ENCODE data around the gene CHN2.
"Not testable (repeated sequence)": the region's sequence is repeated elsewhere in the genome, so short reads cannot be mapped to it uniquely, and the experiment has no call there.

The CHN2 gene

GRCh38 chr7:29204491-29205272, 10.1 kb downstream of the CHN2 start:
- DNase-seq = no peak
- Histone ChIP-seq H3K4me3 (ENCODE audit: low read depth, low read length) (no peak overlapping the region), H3K36me3 (no peaks in the 10 kb centered on the region), H3K27ac (no peak overlapping the region), H3K27me3 (ENCODE audit: insufficient read depth, low read depth, severe bottlenecking) (no peaks in the 10 kb centered on the region), H3K9me3 (ENCODE audit: severe bottlenecking) (no peaks in the 10 kb centered on the region)
- TF ChIP-seq, protein P1, sequence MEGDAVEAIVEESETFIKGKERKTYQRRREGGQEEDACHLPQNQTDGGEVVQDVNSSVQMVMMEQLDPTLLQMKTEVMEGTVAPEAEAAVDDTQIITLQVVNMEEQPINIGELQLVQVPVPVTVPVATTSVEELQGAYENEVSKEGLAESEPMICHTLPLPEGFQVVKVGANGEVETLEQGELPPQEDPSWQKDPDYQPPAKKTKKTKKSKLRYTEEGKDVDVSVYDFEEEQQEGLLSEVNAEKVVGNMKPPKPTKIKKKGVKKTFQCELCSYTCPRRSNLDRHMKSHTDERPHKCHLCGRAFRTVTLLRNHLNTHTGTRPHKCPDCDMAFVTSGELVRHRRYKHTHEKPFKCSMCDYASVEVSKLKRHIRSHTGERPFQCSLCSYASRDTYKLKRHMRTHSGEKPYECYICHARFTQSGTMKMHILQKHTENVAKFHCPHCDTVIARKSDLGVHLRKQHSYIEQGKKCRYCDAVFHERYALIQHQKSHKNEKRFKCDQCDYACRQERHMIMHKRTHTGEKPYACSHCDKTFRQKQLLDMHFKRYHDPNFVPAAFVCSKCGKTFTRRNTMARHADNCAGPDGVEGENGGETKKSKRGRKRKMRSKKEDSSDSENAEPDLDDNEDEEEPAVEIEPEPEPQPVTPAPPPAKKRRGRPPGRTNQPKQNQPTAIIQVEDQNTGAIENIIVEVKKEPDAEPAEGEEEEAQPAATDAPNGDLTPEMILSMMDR (IDR thresholded peaks at IDR 0.05; ENCODE audit: low read depth, low read length) = no peak

- no peak for DNase-seq
- H3K27me3 ChIP-seq (ENCODE audit: insufficient read depth, low read depth, severe bottlenecking) = no peaks in the 10 kb centered on the region
- TF ChIP-seq, protein P1 (IDR thresholded peaks at IDR 0.05; ENCODE audit: low read depth, low read length) = no peak
Measured at GRCh38 chr7:29207162-29207801, 12.7 kb downstream of the CHN2 start.

DNA sequence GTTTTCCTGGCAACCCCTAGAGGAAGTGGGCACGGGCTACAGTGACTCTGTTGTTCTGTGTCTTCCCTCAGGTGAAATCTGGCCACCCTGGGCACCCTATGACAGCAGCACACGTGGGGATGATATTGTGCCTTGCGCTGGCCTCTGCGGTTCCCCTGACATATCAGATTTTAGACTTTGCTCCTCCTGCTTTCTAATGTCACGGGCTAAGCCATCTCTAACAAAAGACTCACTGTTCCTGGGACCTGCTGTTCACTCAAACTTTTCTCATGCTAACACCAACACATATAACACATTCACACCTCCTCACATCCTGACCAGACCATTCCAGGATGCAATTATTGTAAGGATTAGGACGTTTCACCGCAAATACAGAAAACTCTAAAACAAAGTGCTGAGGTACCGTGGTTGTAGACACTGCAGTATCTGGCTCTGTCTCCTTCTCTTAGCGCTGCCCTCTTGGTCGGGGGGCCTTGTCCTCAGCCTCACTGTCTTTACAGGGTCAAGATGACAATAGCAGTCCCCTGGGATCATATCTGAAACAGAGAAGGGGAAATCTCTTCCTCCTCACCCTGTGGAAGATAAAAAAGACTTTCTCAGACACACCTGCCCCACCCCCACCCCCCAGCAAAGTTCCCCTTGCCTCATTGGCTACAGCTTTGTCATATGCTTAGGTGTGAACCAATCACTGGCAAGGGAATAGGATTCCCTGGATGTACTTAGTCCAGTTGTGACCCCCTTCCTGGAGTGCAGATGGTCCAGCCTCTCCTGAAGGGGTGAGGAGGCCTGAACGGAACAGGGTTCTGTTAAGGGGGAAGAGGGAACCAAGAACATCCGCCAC, 14.1 kb downstream of the CHN2 start:
- H3K36me3 ChIP-seq = no peaks in the 10 kb centered on the region
- H3K27me3 ChIP-seq (ENCODE audit: insufficient read depth, low read depth, severe bottlenecking) = no peaks in the 10 kb centered on the region
- DNase-seq = no peak
- TF ChIP-seq, protein P1 (IDR thresholded peaks at IDR 0.05; ENCODE audit: low read depth, low read length) = no peak
- H3K4me3 ChIP-seq (ENCODE audit: low read depth, low read length) = no peak overlapping the region
- no peaks in the 10 kb centered on the region for H3K9me3 ChIP-seq (ENCODE audit: severe bottlenecking)
- H3K27ac ChIP-seq = no peak overlapping the region

More at GRCh38 chr7:29207162-29207801, 12.7 kb downstream of the CHN2 start:
- Histone ChIP-seq H3K36me3 (no peaks in the 10 kb centered on the region), H3K9me3 (ENCODE audit: severe bottlenecking) (no peaks in the 10 kb centered on the region), H3K4me3 (ENCODE audit: low read depth, low read length) (no peak overlapping the region), H3K27ac (no peak overlapping the region)

DNA sequence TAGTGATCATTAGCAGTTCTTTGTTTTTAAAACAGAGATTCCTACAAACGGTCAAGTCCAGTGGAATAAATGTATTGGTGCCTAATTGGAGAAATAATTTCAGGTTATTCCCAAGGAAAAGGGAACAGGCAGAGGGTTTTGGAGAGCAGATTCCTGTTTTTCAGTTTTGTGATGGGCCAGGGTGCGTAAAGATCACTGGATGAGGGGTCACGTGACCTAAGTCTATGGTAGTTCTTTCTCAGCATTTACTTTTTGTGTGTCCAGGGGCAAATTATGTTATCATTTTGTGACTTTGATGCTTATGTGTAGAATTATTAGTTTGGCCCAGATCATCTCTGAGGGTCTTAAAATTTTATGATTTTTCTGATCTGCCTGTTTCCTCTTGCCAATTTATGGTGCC, 15.2 kb downstream of the CHN2 start:
- Histone ChIP-seq H3K27me3 (ENCODE audit: insufficient read depth, low read depth, severe bottlenecking) (no peaks in the 10 kb centered on the region), H3K4me3 (ENCODE audit: low read depth, low read length) (no peak overlapping the region), H3K9me3 (ENCODE audit: severe bottlenecking) (no peaks in the 10 kb centered on the region), H3K27ac (no peak overlapping the region), H3K36me3 (no peaks in the 10 kb centered on the region)
- TF ChIP-seq, protein P1 (IDR thresholded peaks at IDR 0.05; ENCODE audit: low read depth, low read length) = no peak
- DNase-seq = no peak

DNA sequence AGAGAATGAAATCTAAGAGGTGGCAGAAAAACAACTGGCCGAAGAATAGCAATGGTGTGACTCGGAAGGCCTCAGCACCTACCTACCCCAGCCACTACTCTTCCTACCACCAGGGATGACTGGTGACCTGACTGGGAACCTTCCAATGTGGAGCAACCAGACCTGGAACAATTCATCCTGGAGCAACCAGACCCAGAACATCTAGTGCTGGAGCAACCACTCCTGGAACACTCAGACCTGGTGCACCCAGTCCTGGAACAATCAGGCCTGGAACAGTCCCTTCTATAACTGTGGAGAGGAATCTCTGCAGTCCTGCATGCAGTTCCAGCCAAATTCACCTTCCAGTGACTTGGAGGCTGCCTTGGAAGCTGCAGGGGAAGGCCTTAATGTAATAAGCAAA, 18.2 kb downstream of the CHN2 start:
- DNase-seq; H3K36me3 ChIP-seq; H3K9me3 ChIP-seq (ENCODE audit: severe bottlenecking); H3K27ac ChIP-seq; H3K4me3 ChIP-seq (ENCODE audit: low read depth, low read length); H3K27me3 ChIP-seq (ENCODE audit: insufficient read depth, low read depth, severe bottlenecking): not testable (repeated sequence)

DNA sequence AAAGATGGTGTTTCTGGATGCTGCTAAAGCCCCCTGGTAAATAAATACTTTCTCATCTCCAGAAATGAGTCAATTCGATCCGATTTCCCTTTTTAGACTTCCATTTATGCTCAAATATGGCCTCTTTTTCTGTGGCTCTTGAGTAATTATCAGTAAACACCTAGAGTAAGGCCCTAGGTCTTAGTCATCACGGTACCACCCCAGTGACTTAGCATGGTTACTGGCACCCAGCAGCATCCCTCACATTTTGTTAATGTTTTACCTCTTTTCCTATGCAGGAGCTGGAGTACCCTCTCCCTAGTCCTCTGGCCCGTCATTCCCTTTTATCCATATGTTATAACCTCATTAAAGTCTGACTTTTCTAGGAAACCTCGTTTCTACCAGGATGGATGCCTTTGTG, 19.5 kb downstream of the CHN2 start:
- no peak for DNase-seq
- no peaks in the 10 kb centered on the region for H3K27me3 ChIP-seq (ENCODE audit: insufficient read depth, low read depth, severe bottlenecking)
- no peak overlapping the region for H3K27ac ChIP-seq
- no peaks in the 10 kb centered on the region for H3K9me3 ChIP-seq (ENCODE audit: severe bottlenecking)
- TF ChIP-seq, protein P1 (IDR thresholded peaks at IDR 0.05; ENCODE audit: low read depth, low read length) = no peak
- H3K4me3 ChIP-seq (ENCODE audit: low read depth, low read length) = no peak overlapping the region
- no peaks in the 10 kb centered on the region for H3K36me3 ChIP-seq

All from WERI-Rb-1 (cell line).